ENCODE results near the gene ZNF296. TPM values are rescaled to one million over a fixed set of nuclear protein-coding genes. Genes with fewer than 3 reads are reported as not detected.

Gene ZNF296
- total RNA-seq, 1 donor from 2014 or later, result 2.3 TPM

- no peak for DNase-seq (ENCODE audit: low spot score)
Measured at GRCh38 chr19:45023048-45023447, 53.2 kb downstream of the ZNF296 start.

GRCh38 chr19:45021971-45022370 is 54.3 kb downstream of the ZNF296 start:
- DNase-seq (ENCODE audit: low spot score), result no peak

Other genes starting within 250 kb of the ZNF296 start
- 331 TPM for gene NECTIN2, start 230.2 kb downstream of the ZNF296 start, total RNA-seq
- gene TOMM40, start 185.2 kb downstream of the ZNF296 start, total RNA-seq, result 35.0 TPM
- 435 TPM for gene APOE, start 170.7 kb downstream of the ZNF296 start, total RNA-seq
- gene APOC1, start 161.9 kb downstream of the ZNF296 start, total RNA-seq, result 103 TPM
- gene APOC4, start 134.2 kb downstream of the ZNF296 start, total RNA-seq, result not detected
- 24.8 TPM for gene APOC2, start 130.4 kb downstream of the ZNF296 start, total RNA-seq
- gene CLPTM1, start 121.1 kb downstream of the ZNF296 start, total RNA-seq, result 149 TPM
- gene RELB, start 75.0 kb downstream of the ZNF296 start, total RNA-seq, result 12.2 TPM
- 101 TPM for gene CLASRP, start 37.4 kb downstream of the ZNF296 start, total RNA-seq
- 25.2 TPM for gene GEMIN7, start 2.8 kb upstream of the ZNF296 start, total RNA-seq
- gene PPP1R37, start 16.7 kb upstream of the ZNF296 start, total RNA-seq, result 83.4 TPM
- 0.52 TPM for gene NKPD1, start 84.5 kb upstream of the ZNF296 start, total RNA-seq
- gene TRAPPC6A, start 101.8 kb upstream of the ZNF296 start, total RNA-seq, result 26.8 TPM
- 21.7 TPM for gene BLOC1S3, start 102.3 kb upstream of the ZNF296 start, total RNA-seq
- gene EXOC3L2, start 168.9 kb upstream of the ZNF296 start, total RNA-seq, result 9.0 TPM
- gene MARK4, start 174.8 kb upstream of the ZNF296 start, total RNA-seq, result 38.8 TPM
- gene CKM, start 246.4 kb upstream of the ZNF296 start, total RNA-seq, result not detected